GM12864 (cell line): ENCODE results near the gene FAM120C.

ENCODE experiments used
- DNase-seq: peaks from one replicate; pipeline ENCODE4 v3.0.0-alpha.2; 2011; ENCODE audit warnings: low read depth
- H3K4me3 ChIP-seq: 2 replicates; pipeline ENCODE4 v1.5.1; 2011; ENCODE audit warnings: mild to moderate bottlenecking, low read depth, low read length, control low read depth
- CTCF ChIP-seq: IDR thresholded peaks from 2 replicates; pipeline ENCODE4 v1.5.1; 2011; ENCODE audit warnings: low read depth, mild to moderate bottlenecking, moderate library complexity, low read length, control low read depth, inconsistent platforms; ENCODE audit errors: missing control alignments

FAM120C gene

DNA sequence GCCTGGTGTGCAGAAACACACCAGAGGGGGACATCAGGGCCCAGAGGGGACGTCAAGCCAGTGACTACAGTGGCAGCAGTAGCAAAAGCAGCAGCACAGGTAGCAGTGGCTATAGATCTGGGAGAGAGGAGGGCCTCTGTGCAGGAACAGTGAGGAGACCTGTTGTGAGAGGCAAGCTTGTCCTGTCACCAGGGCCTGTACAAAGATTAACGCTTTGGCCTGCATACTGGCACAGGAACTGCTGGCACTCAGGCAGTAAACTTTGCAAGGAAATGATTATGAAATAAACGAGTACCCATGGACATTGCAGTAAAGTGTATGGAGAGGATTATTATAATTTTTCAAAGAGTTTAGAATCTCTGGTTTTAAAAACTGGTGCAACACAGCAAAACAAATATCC, 133.3 kb downstream of the FAM120C start:
- TF ChIP-seq CTCF: no peak
- H3K4me3 ChIP-seq: no peak overlapping the region

GRCh38 chrX:54048412-54048811, 134.6 kb downstream of the FAM120C start:
- no peak overlapping the region for H3K4me3 ChIP-seq
- no peak for DNase-seq
- no peak for TF ChIP-seq CTCF

More for the DNA sequence above, 133.3 kb downstream of the FAM120C start:
- no peak for DNase-seq

GRCh38 chrX:54045563-54046228, 137.4 kb downstream of the FAM120C start:
- TF ChIP-seq CTCF: no peak
- H3K4me3 ChIP-seq: no peak overlapping the region
- DNase-seq: no peak

DNA sequence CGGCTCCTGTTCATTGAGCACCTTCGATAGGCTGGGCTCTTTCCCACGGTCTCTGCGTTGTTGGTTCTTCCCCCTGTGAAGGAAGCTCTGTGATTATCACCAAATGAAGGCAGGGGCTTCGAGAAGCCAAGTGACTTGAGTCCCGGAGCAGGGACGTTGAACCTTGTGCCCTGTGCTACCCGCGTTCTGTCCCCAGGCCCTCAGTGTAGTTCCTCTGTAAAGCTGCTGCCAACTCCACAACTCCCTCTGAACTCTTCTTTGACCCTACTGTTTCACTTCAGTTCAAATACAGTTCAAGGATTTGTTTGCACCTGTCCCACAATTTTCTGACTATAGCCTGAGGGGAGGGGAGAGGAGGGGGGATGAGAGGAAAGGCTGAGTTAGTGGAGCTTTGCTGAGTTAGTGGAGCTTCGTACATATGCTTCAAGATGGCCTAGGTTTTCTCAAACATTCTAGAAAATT, 138.1 kb downstream of the FAM120C start:
- TF ChIP-seq CTCF: no peak
- peak overlapping the region; percentile 57 for H3K4me3 ChIP-seq
- no peak for DNase-seq

DNA sequence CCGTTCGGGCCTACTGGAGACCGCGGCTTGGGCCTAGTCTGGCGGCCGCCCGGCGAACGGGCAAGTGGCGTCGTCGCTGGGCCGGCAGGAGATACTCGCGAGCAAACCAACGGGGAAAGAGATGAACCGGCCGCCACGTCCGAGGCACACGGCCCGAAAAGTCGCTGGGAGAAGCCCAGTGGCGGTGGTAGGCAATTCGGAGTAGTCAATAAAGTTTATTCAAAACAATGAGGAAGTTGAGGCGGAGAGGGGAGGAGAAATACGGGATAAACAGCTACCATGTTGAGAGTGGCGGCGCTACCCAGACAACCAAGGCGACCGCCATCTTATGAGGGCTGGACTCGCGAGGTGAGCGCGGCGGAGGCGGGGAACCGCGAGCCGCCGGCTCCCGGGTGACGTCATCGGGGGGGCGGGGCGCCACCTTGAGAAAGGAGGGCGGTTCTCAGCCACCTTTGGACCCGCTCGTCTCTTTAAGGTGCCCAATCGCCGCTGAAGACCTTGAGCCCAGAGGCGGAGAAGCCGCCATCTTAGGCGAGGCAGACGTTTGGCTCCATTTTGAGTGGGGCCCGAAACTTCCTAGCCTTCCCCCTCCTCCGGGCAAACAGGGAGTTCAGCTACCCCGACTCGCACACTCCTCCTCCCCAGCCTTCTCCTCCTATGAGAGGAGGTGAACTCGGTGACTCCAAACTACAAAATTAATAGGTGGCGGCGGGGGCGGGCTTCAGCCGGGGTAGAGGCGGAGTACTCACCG, 138.8 kb downstream of the FAM120C start, which contains the start of gene PHF8:
Gene PHF8 (minus strand): TSS at position 348 of the 751 bp plus-strand sequence. CDS start 1,745 bp downstream, outside the sequence.
- DNase-seq: peak; percentile 85
- peak within 1 kb of the TSS; percentile 85 for H3K4me3 ChIP-seq
- no peak for TF ChIP-seq CTCF

- DNase-seq: no peak
- TF ChIP-seq CTCF: no peak
- H3K4me3 ChIP-seq: peak overlapping the region; percentile 85
These were observed 139.4 kb downstream of the FAM120C start for GRCh38 chrX:54043541-54044125.
